Upper lobe of right lung (tissue), 1 donor: ENCODE data around the gene GNAI3. TPM values are rescaled to one million over a fixed set of nuclear protein-coding genes. Genes with fewer than 3 reads are reported as not detected.

ENCODE experiments used
- ATAC-seq: fragments of 200-7000 bp; cut with Tn5 transposase; one replicate; pipeline ENCODE4 v1.9.1; 2020; ENCODE audit warnings: mild to moderate bottlenecking, moderate library complexity
- DNase-seq: peaks from one replicate; pipeline ENCODE4 v3.0.0-alpha.2; 2020
- H3K27ac ChIP-seq: fragments of 200-600 bp; one replicate; pipeline ENCODE4 v1.8.0; 2022
- H3K27me3 ChIP-seq: fragments of 200-600 bp; one replicate; pipeline ENCODE4 v1.8.0; 2022; ENCODE audit warnings: mild to moderate bottlenecking
- H3K36me3 ChIP-seq: fragments of 200-600 bp; one replicate; pipeline ENCODE4 v1.8.0; 2022
- H3K4me1 ChIP-seq: fragments of 200-600 bp; one replicate; pipeline ENCODE4 v1.8.0; 2022
- H3K4me3 ChIP-seq: fragments of 200-600 bp; one replicate; pipeline ENCODE4 v1.8.0; 2022; ENCODE audit warnings: mild to moderate bottlenecking
- H3K9me3 ChIP-seq: fragments of 200-600 bp; one replicate; pipeline ENCODE4 v1.8.0; 2022
- CTCF ChIP-seq: fragments of 200-600 bp; IDR thresholded peaks from one replicate; pipeline ENCODE4 v1.8.0; 2022; ENCODE audit warnings: antibody characterized with exemption
- intact Hi-C: fragments of 100-400 bp; cut with DNase I; formaldehyde crosslinking; loops from one replicate; pipeline ENCODE4 v1.11.0; 2022
- total RNA-seq: library from RNA; stranded (reverse); fragmentation: NEBNext Ultra II Directional; extraction: Animal tissue kit (Norgen Biotek cat#: 25700); gene quantifications from one replicate; pipeline ENCODE4 v1.2.1, GENCODE V29; 2021
- donor health status: DM: no; HTN: yes; CAD: no; lungs with severe emphysema.

GNAI3 gene
- total RNA-seq, 1 donor from 2014 or later: 6.9 TPM

GRCh38 chr1:109661391-109661790 lies 113.0 kb downstream of the GNAI3 start:
- TF ChIP-seq CTCF: no peak
- intact Hi-C loops: no loop called here
- H3K36me3 ChIP-seq: peaks cover 7% of the 10 kb centered on the region
- H3K4me3 ChIP-seq: no peak overlapping the region
- no peak for DNase-seq
- ATAC-seq: no peak
- no peaks in the 10 kb centered on the region for H3K9me3 ChIP-seq
- peaks cover 3% of the 10 kb centered on the region for H3K4me1 ChIP-seq
- H3K27me3 ChIP-seq: no peaks in the 10 kb centered on the region
- H3K27ac ChIP-seq: no peak overlapping the region

- no peaks in the 10 kb centered on the region for H3K9me3 ChIP-seq
- H3K4me3 ChIP-seq: no peak overlapping the region
- ATAC-seq (no peak), DNase-seq (no peak)
- TF ChIP-seq CTCF: no peak
- intact Hi-C loops: no loop called here
- no peaks in the 10 kb centered on the region for H3K27me3 ChIP-seq
- peaks cover 3% of the 10 kb centered on the region for H3K36me3 ChIP-seq
- H3K4me1 ChIP-seq: peaks cover 9% of the 10 kb centered on the region
- no peak overlapping the region for H3K27ac ChIP-seq
Observed at GRCh38 chr1:109664671-109665070, 116.3 kb downstream of the GNAI3 start.

GRCh38 chr1:109667452-109668122 lies 119.2 kb downstream of the GNAI3 start, which contains the start of gene GSTM2:
Gene GSTM2 (plus strand): TSS chr1:109668057. CDS start chr1:109668116, 59 bp downstream.
- intact Hi-C loops: no loop called here
- H3K27ac ChIP-seq: no peak within 1 kb of the TSS
- peak; percentile 100 for ATAC-seq

More at GRCh38 chr1:109667452-109668122, 119.2 kb downstream of the GNAI3 start, which contains the start of gene GSTM2:
- no peaks in the 10 kb centered on the region for H3K36me3 ChIP-seq
- peaks cover 9% of the 10 kb centered on the region for H3K4me1 ChIP-seq
- no peaks in the 10 kb centered on the region for H3K9me3 ChIP-seq
- H3K27me3 ChIP-seq: no peaks in the 10 kb centered on the region
- H3K4me3 ChIP-seq: peak within 1 kb of the TSS; percentile 56
- DNase-seq: peak; percentile 96
- TF ChIP-seq CTCF: no peak

Other genes starting within 250 kb of the GNAI3 start
- gene MYBPHL, start 241.6 kb upstream of the GNAI3 start, total RNA-seq: 3.6 TPM
- 183 TPM for gene SORT1, start 150.7 kb upstream of the GNAI3 start, total RNA-seq
- gene PSMA5, start 122.2 kb upstream of the GNAI3 start, total RNA-seq: 67.8 TPM
- 3.1 TPM for gene SYPL2, start 82.1 kb upstream of the GNAI3 start, total RNA-seq
- gene ATXN7L2, start 64.7 kb upstream of the GNAI3 start, total RNA-seq: 4.6 TPM
- 13.1 TPM for gene CYB561D1, start 54.5 kb upstream of the GNAI3 start, total RNA-seq
- 13.3 TPM for gene AMIGO1, start 38.9 kb upstream of the GNAI3 start, total RNA-seq
- gene GPR61, start 8.7 kb upstream of the GNAI3 start, total RNA-seq: not detected
- gene GNAT2, start 71.0 kb downstream of the GNAI3 start, total RNA-seq: not detected
- gene AMPD2, start 71.2 kb downstream of the GNAI3 start, total RNA-seq: 56.9 TPM
- 17.2 TPM for gene GSTM4, start 107.5 kb downstream of the GNAI3 start, total RNA-seq
- 37.3 TPM for gene GSTM2, start 119.4 kb downstream of the GNAI3 start, total RNA-seq
- gene GSTM1, start 139.2 kb downstream of the GNAI3 start, total RNA-seq: not detected
- gene GSTM5, start 163.6 kb downstream of the GNAI3 start, total RNA-seq: 18.1 TPM
- gene GSTM3, start 192.4 kb downstream of the GNAI3 start, total RNA-seq: 29.7 TPM
- gene EPS8L3, start 215.3 kb downstream of the GNAI3 start, total RNA-seq: not detected